ENCODE results near the gene CENPV. TPM values are rescaled to one million over a fixed set of nuclear protein-coding genes. Genes with fewer than 3 reads are reported as not detected.

CENPV gene
- total and polyA plus RNA-seq, 2 of the 13 experiments (the other 11 are each of a cell fraction or from before 2014, with no cell fraction given): 193 to 292 TPM

- TF ChIP-seq TERF1 (CRISPR knock-in tag; IDR thresholded peaks at IDR 0.05) (no peak), ZNF770 (CRISPR knock-in tag; IDR thresholded peaks at IDR 0.05) (no peak), MNT (IDR thresholded peaks at IDR 0.05) (peak; percentile 42; the same call in 1 of the 2 replicates), TRIM24 (CRISPR knock-in tag; IDR thresholded peaks at IDR 0.05) (no peak), NBN (conservative IDR thresholded peaks at IDR 0.05) (no peak), CREM (IDR thresholded peaks at IDR 0.05) (0 out of 2 replicates have a peak, but pooled peaks have one; percentile 29), CREM (CRISPR knock-in tag; IDR thresholded peaks at IDR 0.05) (no peak), ZNF577 (CRISPR knock-in tag; IDR thresholded peaks at IDR 0.05; ENCODE audit: borderline replicate concordance, low read depth) (no peak), DR1 (CRISPR knock-in tag; IDR thresholded peaks at IDR 0.05) (no peak), CC2D1A (CRISPR knock-in tag; IDR thresholded peaks at IDR 0.05) (0 out of 2 replicates have a peak, but pooled peaks have one; percentile 35), ZBTB21 (CRISPR knock-in tag; IDR thresholded peaks at IDR 0.05) (no peak), ZNF292 (CRISPR knock-in tag; IDR thresholded peaks at IDR 0.05; ENCODE audit: borderline replicate concordance, low read depth) (no peak), ZNF446 (CRISPR knock-in tag; IDR thresholded peaks at IDR 0.05) (no peak), JUND (CRISPR knock-in tag; IDR thresholded peaks at IDR 0.05) (no peak), ZNF768 (CRISPR knock-in tag; IDR thresholded peaks at IDR 0.05) (peak; percentile 87), ZNF207 (IDR thresholded peaks at IDR 0.05; ENCODE audit: borderline replicate concordance) (no peak), ERF (CRISPR knock-in tag; IDR thresholded peaks at IDR 0.05) (no peak), ARID3A (IDR thresholded peaks at IDR 0.05; ENCODE audit: low read depth, low read length) (no peak), HDAC2 (CRISPR knock-in tag; IDR thresholded peaks at IDR 0.05) (no peak; the same call in 1 of the 2 replicates), ZNF280D (CRISPR knock-in tag; IDR thresholded peaks at IDR 0.05) (0 out of 2 replicates have a peak, but pooled peaks have one; percentile 25), NFRKB (IDR thresholded peaks at IDR 0.05) (no peak), ZNF7 (CRISPR knock-in tag; IDR thresholded peaks at IDR 0.05) (no peak)
Observed at GRCh38 chr17:16297367-16298139, 55.7 kb downstream of the CENPV start (continued).

Data from HepG2 (cell line).